Loucy (cell line): ENCODE data around the gene TMEM17.

Experiments
- EZH2phosphoT487 ChIP-seq: fragments of 200-600 bp; IDR thresholded peaks from 2 replicates; pipeline ENCODE4 v1.6.1; 2018; ENCODE audit warnings: antibody characterized with exemption, mild to moderate bottlenecking, moderate library complexity, borderline replicate concordance
- TF ChIP-seq, protein P1 (sequence below): fragments of 200-600 bp; sonication (generic); conservative IDR thresholded peaks from 2 replicates; pipeline ENCODE4 v1.5.1; 2014; ENCODE audit warnings: mild to moderate bottlenecking, antibody characterized with exemption, low read length

DNA sequence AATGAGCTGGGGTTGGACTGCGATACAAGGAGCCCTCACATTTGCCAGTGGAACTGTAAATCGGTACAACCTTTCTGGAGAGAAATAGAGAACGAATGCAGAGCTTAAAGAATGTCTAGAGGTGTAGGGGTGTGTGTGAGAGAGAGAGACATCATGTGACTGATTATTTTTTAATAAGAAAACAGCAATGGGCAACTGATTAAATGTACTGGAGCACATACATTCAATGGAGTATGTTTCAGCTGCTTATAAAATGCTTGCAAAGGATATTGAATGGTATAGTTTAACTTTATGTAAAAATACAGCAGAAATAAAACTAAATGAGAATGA is 391 bp upstream of the TMEM17 start:
- TF ChIP-seq, protein P1, sequence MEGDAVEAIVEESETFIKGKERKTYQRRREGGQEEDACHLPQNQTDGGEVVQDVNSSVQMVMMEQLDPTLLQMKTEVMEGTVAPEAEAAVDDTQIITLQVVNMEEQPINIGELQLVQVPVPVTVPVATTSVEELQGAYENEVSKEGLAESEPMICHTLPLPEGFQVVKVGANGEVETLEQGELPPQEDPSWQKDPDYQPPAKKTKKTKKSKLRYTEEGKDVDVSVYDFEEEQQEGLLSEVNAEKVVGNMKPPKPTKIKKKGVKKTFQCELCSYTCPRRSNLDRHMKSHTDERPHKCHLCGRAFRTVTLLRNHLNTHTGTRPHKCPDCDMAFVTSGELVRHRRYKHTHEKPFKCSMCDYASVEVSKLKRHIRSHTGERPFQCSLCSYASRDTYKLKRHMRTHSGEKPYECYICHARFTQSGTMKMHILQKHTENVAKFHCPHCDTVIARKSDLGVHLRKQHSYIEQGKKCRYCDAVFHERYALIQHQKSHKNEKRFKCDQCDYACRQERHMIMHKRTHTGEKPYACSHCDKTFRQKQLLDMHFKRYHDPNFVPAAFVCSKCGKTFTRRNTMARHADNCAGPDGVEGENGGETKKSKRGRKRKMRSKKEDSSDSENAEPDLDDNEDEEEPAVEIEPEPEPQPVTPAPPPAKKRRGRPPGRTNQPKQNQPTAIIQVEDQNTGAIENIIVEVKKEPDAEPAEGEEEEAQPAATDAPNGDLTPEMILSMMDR, result no peak
- no peak for TF ChIP-seq EZH2phosphoT487
